OCI-LY1 (cell line): ENCODE data around the gene SNTG2.

Experiments used
- H2AFZ ChIP-seq: fragments of 200-600 bp; sonication (generic), shearing (Covaris generic); 2 replicates; pipeline ENCODE4 v1.6.0; 2014; ENCODE audit warnings: antibody characterized with exemption, mild to moderate bottlenecking, low read length
- H3F3A ChIP-seq: fragments of 200-600 bp; sonication (generic), shearing (Covaris generic); 2 replicates; pipeline ENCODE4 v1.6.0; 2014; ENCODE audit warnings: mild to moderate bottlenecking, antibody characterized with exemption, low read length, moderate library complexity; ENCODE audit not compliant: insufficient read depth
- H3K27ac ChIP-seq: fragments of 200-600 bp; sonication (generic); 2 replicates; pipeline ENCODE4 v1.5.1; 2014; ENCODE audit warnings: low read length, mixed run types, mild to moderate bottlenecking, low read depth; ENCODE audit not compliant: poor library complexity, severe bottlenecking
- H3K27me3 ChIP-seq: fragments of 200-600 bp; sonication (generic); 2 replicates; pipeline ENCODE4 v1.6.0; 2014; ENCODE audit warnings: antibody characterized with exemption, mild to moderate bottlenecking, low read length, moderate library complexity; ENCODE audit not compliant: insufficient read depth
- H3K36me3 ChIP-seq: fragments of 200-600 bp; sonication (generic); 2 replicates; pipeline ENCODE4 v1.6.1; 2014; ENCODE audit warnings: mild to moderate bottlenecking, antibody characterized with exemption, low read length, moderate library complexity, mixed read lengths; ENCODE audit not compliant: insufficient read depth
- H3K4me1 ChIP-seq: fragments of 200-600 bp; sonication (generic); 2 replicates; pipeline ENCODE4 v1.5.1; 2014; ENCODE audit warnings: mild to moderate bottlenecking, low read length, moderate library complexity; ENCODE audit not compliant: insufficient read depth, severe bottlenecking
- H3K4me2 ChIP-seq: fragments of 200-600 bp; sonication (generic), shearing (Covaris generic); 2 replicates; pipeline ENCODE4 v1.6.1; 2014; ENCODE audit warnings: low read length
- H3K4me3 ChIP-seq: fragments of 200-600 bp; sonication (generic); 2 replicates; pipeline ENCODE4 v1.5.1; 2014; ENCODE audit warnings: low read length, low read depth, mild to moderate bottlenecking, mixed read lengths; ENCODE audit not compliant: poor library complexity, severe bottlenecking
- H3K79me2 ChIP-seq: fragments of 200-600 bp; shearing (Covaris generic); 2 replicates; pipeline ENCODE4 v1.6.1; 2016; ENCODE audit warnings: mixed run types, low read length, mixed read lengths; ENCODE audit not compliant: insufficient read depth
- H3K9ac ChIP-seq: fragments of 200-600 bp; sonication (generic), shearing (Covaris generic); 2 replicates; pipeline ENCODE4 v1.6.1; 2014; ENCODE audit warnings: mild to moderate bottlenecking, low read length, mixed read lengths
- H3K9me2 ChIP-seq: fragments of 200-600 bp; sonication (generic), shearing (Covaris generic); 2 replicates; pipeline ENCODE4 v1.6.1; 2014; ENCODE audit warnings: low read depth, mild to moderate bottlenecking, low read length, mixed read lengths
- H3K9me3 ChIP-seq: fragments of 200-600 bp; shearing (Covaris generic); 2 replicates; pipeline ENCODE4 v1.6.1; 2014; ENCODE audit warnings: low read length, mixed read lengths
- H4K20me1 ChIP-seq: fragments of 200-600 bp; sonication (generic), shearing (Covaris generic); 2 replicates; pipeline ENCODE4 v1.6.0; 2016; ENCODE audit warnings: mild to moderate bottlenecking, low read length; ENCODE audit not compliant: insufficient read depth
- EZH2 ChIP-seq: fragments of 200-600 bp; sonication (generic), shearing (Covaris generic); IDR thresholded peaks from 2 replicates; pipeline ENCODE4 v1.8.0; 2017; ENCODE audit warnings: borderline replicate concordance, mixed run types, mild to moderate bottlenecking, antibody characterized with exemption, low read length, moderate library complexity, mixed read lengths
- TF ChIP-seq, protein P1 (sequence below): fragments of 200-600 bp; sonication (generic), shearing (Covaris generic); IDR thresholded peaks from 2 replicates; pipeline ENCODE4 v1.5.1; 2017; ENCODE audit warnings: mild to moderate bottlenecking, antibody characterized with exemption, low read length, moderate library complexity, mixed read lengths

Gene SNTG2

GRCh38 chr2:925711-926110 lies 24.9 kb upstream of the SNTG2 start:
- H3K27me3 ChIP-seq = 0 out of 2 replicates have a peak, but pooled peaks cover 7% of the 10 kb centered on the region
- no peak overlapping the region for H3K4me2 ChIP-seq
- H2AFZ ChIP-seq = no peak overlapping the region
- H3K9ac ChIP-seq = no peak overlapping the region
- H3K79me2 ChIP-seq = no peaks in the 10 kb centered on the region
- H3F3A ChIP-seq = no peaks in the 10 kb centered on the region
- H3K9me2 ChIP-seq = no peaks in the 10 kb centered on the region
- H3K9me3 ChIP-seq = no peaks in the 10 kb centered on the region
- TF ChIP-seq EZH2 = no peak
- TF ChIP-seq, protein P1, sequence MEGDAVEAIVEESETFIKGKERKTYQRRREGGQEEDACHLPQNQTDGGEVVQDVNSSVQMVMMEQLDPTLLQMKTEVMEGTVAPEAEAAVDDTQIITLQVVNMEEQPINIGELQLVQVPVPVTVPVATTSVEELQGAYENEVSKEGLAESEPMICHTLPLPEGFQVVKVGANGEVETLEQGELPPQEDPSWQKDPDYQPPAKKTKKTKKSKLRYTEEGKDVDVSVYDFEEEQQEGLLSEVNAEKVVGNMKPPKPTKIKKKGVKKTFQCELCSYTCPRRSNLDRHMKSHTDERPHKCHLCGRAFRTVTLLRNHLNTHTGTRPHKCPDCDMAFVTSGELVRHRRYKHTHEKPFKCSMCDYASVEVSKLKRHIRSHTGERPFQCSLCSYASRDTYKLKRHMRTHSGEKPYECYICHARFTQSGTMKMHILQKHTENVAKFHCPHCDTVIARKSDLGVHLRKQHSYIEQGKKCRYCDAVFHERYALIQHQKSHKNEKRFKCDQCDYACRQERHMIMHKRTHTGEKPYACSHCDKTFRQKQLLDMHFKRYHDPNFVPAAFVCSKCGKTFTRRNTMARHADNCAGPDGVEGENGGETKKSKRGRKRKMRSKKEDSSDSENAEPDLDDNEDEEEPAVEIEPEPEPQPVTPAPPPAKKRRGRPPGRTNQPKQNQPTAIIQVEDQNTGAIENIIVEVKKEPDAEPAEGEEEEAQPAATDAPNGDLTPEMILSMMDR = no peak
- no peaks in the 10 kb centered on the region for H3K36me3 ChIP-seq
- H4K20me1 ChIP-seq = no peaks in the 10 kb centered on the region
- no peak overlapping the region for H3K27ac ChIP-seq
- H3K4me1 ChIP-seq = no peaks in the 10 kb centered on the region
- H3K4me3 ChIP-seq = no peak overlapping the region

GRCh38 chr2:926259-926793 lies 24.3 kb upstream of the SNTG2 start:
- Histone ChIP-seq H4K20me1 (no peaks in the 10 kb centered on the region), H3K9ac (no peak overlapping the region), H3K9me2 (no peaks in the 10 kb centered on the region), H3K4me3 (no peak overlapping the region), H3K4me1 (no peaks in the 10 kb centered on the region), H3K36me3 (no peaks in the 10 kb centered on the region), H3K9me3 (no peaks in the 10 kb centered on the region), H3K27me3 (0 out of 2 replicates have a peak, but pooled peaks cover 7% of the 10 kb centered on the region), H2AFZ (no peak overlapping the region), H3K79me2 (no peaks in the 10 kb centered on the region), H3F3A (no peaks in the 10 kb centered on the region), H3K27ac (no peak overlapping the region), H3K4me2 (no peak overlapping the region)
- no peak for TF ChIP-seq EZH2
- TF ChIP-seq, protein P1 = no peak

DNA sequence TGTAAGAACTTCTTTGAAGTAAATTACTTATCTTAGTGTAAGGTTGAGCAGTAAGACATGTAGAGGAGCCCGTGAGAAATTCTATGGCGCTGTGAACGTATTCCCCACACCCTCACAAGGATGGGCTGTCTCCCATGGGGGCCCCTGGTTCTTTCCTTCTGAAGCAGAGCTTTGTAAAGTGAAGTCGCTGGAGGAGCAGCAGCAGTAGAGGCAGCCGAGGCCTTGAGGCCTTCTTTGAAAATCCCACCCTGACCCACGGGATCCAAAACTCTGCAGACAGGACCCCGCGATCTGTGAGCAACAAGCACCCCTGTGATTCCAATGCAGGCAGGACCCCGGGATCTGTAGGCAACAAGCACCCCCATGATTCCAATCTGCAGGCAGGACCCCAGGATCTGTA lies 23.8 kb upstream of the SNTG2 start:
- H3K27me3 ChIP-seq = 0 out of 2 replicates have a peak, but pooled peaks cover 7% of the 10 kb centered on the region
- H3K36me3 ChIP-seq = no peaks in the 10 kb centered on the region
- H3K4me3 ChIP-seq = no peak overlapping the region
- H3K9ac ChIP-seq = no peak overlapping the region
- H3K79me2 ChIP-seq = no peaks in the 10 kb centered on the region
- TF ChIP-seq EZH2 = no peak
- TF ChIP-seq, protein P1 = no peak
- no peaks in the 10 kb centered on the region for H3F3A ChIP-seq
- no peaks in the 10 kb centered on the region for H3K9me3 ChIP-seq
- H3K27ac ChIP-seq = no peak overlapping the region
- no peaks in the 10 kb centered on the region for H4K20me1 ChIP-seq
- no peak overlapping the region for H2AFZ ChIP-seq
- no peak overlapping the region for H3K4me2 ChIP-seq
- no peaks in the 10 kb centered on the region for H3K4me1 ChIP-seq
- no peaks in the 10 kb centered on the region for H3K9me2 ChIP-seq
